ENCODE data around the gene TNFAIP3.
A peak's percentile ranks its signal among the peaks of the same experiment; 100 is the strongest.
"Not testable (repeated sequence)": the region's sequence is repeated elsewhere in the genome, so short reads cannot be mapped to it uniquely, and the experiment has no call there.

Gene TNFAIP3

GRCh38 chr6:137879885-137880745, 13.1 kb downstream of the TNFAIP3 start:
- no peak for DNase-seq

GRCh38 chr6:137880746-137881521, 13.9 kb downstream of the TNFAIP3 start:
- DNase-seq, result no peak

GRCh38 chr6:137881522-137881886, 14.4 kb downstream of the TNFAIP3 start:
- DNase-seq, result peak; percentile 35

GRCh38 chr6:137882225-137882961, 15.3 kb downstream of the TNFAIP3 start:
- peak; percentile 72 for DNase-seq

GRCh38 chr6:137883400-137884148, 16.5 kb downstream of the TNFAIP3 start:
- peak; percentile 76 for DNase-seq

- peak; percentile 59 for DNase-seq
These were observed 17.3 kb downstream of the TNFAIP3 start for GRCh38 chr6:137884149-137884909.

GRCh38 chr6:137884910-137885229, 17.8 kb downstream of the TNFAIP3 start:
- not testable (repeated sequence) for DNase-seq

- DNase-seq, result not testable (repeated sequence)
These were observed 19.2 kb downstream of the TNFAIP3 start for GRCh38 chr6:137886226-137886625.

GRCh38 chr6:137890983-137891537, 24.0 kb downstream of the TNFAIP3 start:
- no peak for DNase-seq

GRCh38 chr6:137892271-137892708, 25.2 kb downstream of the TNFAIP3 start:
- peak; percentile 83 for DNase-seq

- DNase-seq, result no peak
These were observed 26.1 kb downstream of the TNFAIP3 start for GRCh38 chr6:137893181-137893580.

- DNase-seq, result no peak
These were observed 26.7 kb downstream of the TNFAIP3 start for GRCh38 chr6:137893726-137894125.

GRCh38 chr6:137894378-137894777, 27.3 kb downstream of the TNFAIP3 start:
- not testable (repeated sequence) for DNase-seq

- DNase-seq, result peak; percentile 47
These were observed 27.8 kb downstream of the TNFAIP3 start for GRCh38 chr6:137894779-137895385.

- DNase-seq, result no peak
These were observed 29.6 kb downstream of the TNFAIP3 start for GRCh38 chr6:137896647-137897046.

GRCh38 chr6:137900815-137901214, 33.8 kb downstream of the TNFAIP3 start:
- DNase-seq, result no peak

GRCh38 chr6:137901454-137901853, 34.4 kb downstream of the TNFAIP3 start:
- no peak for DNase-seq

- DNase-seq, result peak; percentile 23
These were observed 35.6 kb downstream of the TNFAIP3 start for GRCh38 chr6:137902699-137903098.

- no peak for DNase-seq
These were observed 36.3 kb downstream of the TNFAIP3 start for GRCh38 chr6:137903274-137903932.

Data from inflammatory macrophage treated with lipopolysaccharide for 4 hours (primary cell).